ENCODE data around the gene CAPN5. TPM values are rescaled to one million over a fixed set of nuclear protein-coding genes. Genes with fewer than 3 reads are reported as not detected.

The CAPN5 gene
- total and polyA plus RNA-seq, 2 donors (not counting 1 experiment from before 2014, with no cell fraction given): 17.5 to 20.4 TPM

DNA sequence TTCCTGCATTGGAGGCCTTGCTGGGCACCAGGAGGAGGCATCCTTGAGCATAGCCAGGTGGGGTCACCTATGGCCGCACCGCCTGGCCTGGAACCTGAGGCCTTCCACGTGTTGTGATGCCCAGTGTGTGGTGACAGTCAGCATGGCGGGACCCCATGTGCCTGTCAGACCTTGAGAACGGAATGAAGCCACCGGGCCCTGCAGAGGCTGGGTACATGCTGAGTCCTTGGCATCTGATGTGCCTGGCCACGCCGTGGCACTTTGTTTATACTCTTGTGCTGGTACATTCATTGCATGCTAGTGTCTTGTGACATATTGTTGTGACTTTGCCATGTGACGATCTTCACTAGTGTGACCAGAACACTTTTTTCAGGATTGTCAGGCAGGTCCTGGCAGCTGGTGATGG lies 52.8 kb downstream of the CAPN5 start:
- no peaks in the 10 kb centered on the region for H3K27me3 ChIP-seq (ENCODE audit: control insufficient read depth, insufficient read depth, low read length)
- no peak for TF ChIP-seq CTCF (conservative IDR thresholded peaks at IDR 0.05 in 1 of 2, IDR thresholded peaks at IDR 0.05 in 1 of 2; ENCODE audit: low read depth in 1 of 2, low read length in 2 of 2)
- no peak for TF ChIP-seq EZH2 (IDR thresholded peaks at IDR 0.05; ENCODE audit: low read length, missing control alignments)
- H3K4me1 ChIP-seq (ENCODE audit: control insufficient read depth, extremely low read depth, insufficient read depth, low read length): no peaks in the 10 kb centered on the region
- no peak overlapping the region for H2AFZ ChIP-seq (ENCODE audit: low read length)
- H3K9ac ChIP-seq (ENCODE audit: insufficient read depth, low read length): no peak overlapping the region
- no peaks in the 10 kb centered on the region for H3K9me3 ChIP-seq (ENCODE audit: control insufficient read depth, insufficient read depth, low read depth, low read length)
- no peak overlapping the region for H3K4me2 ChIP-seq (ENCODE audit: extremely low read depth, insufficient read depth, low read length)
- no peak overlapping the region for H3K4me3 ChIP-seq (replicated peaks in 1 of 4; ENCODE audit: control extremely low read depth in 1 of 4, insufficient read depth in 1 of 4, low read depth in 3 of 4, low read length in 4 of 4)
- DNase-seq (ENCODE audit: low read depth in 2 of 2): no peak
- H3K27ac ChIP-seq (ENCODE audit: insufficient read depth, low read length): no peak overlapping the region
- no peaks in the 10 kb centered on the region for H3K79me2 ChIP-seq (ENCODE audit: control insufficient read depth, insufficient read depth, low read length)
- no peaks in the 10 kb centered on the region for H4K20me1 ChIP-seq (ENCODE audit: control insufficient read depth, extremely low read depth, insufficient read depth, low read length)
- peaks cover 12% of the 10 kb centered on the region for H3K36me3 ChIP-seq (ENCODE audit: control insufficient read depth, insufficient read depth, low read length)

- Histone ChIP-seq H3K4me1 (ENCODE audit: control insufficient read depth, extremely low read depth, insufficient read depth, low read length) (no peaks in the 10 kb centered on the region), H2AFZ (ENCODE audit: low read length) (no peak overlapping the region), H3K9me3 (ENCODE audit: control insufficient read depth, insufficient read depth, low read depth, low read length) (no peaks in the 10 kb centered on the region), H3K4me3 (replicated peaks in 1 of 4; ENCODE audit: control extremely low read depth in 1 of 4, insufficient read depth in 1 of 4, low read depth in 3 of 4, low read length in 4 of 4) (no peak overlapping the region), H3K36me3 (ENCODE audit: control insufficient read depth, insufficient read depth, low read length) (peaks cover 12% of the 10 kb centered on the region), H4K20me1 (ENCODE audit: control insufficient read depth, extremely low read depth, insufficient read depth, low read length) (no peaks in the 10 kb centered on the region), H3K79me2 (ENCODE audit: control insufficient read depth, insufficient read depth, low read length) (no peaks in the 10 kb centered on the region), H3K4me2 (ENCODE audit: extremely low read depth, insufficient read depth, low read length) (no peak overlapping the region), H3K9ac (ENCODE audit: insufficient read depth, low read length) (no peak overlapping the region), H3K27ac (ENCODE audit: insufficient read depth, low read length) (no peak overlapping the region), H3K27me3 (ENCODE audit: control insufficient read depth, insufficient read depth, low read length) (no peaks in the 10 kb centered on the region)
- TF ChIP-seq EZH2 (IDR thresholded peaks at IDR 0.05; ENCODE audit: low read length, missing control alignments): no peak
- no peak for TF ChIP-seq CTCF (conservative IDR thresholded peaks at IDR 0.05 in 1 of 2, IDR thresholded peaks at IDR 0.05 in 1 of 2; ENCODE audit: low read depth in 1 of 2, low read length in 2 of 2)
- DNase-seq (ENCODE audit: low read depth in 2 of 2): no peak
These were observed 53.8 kb downstream of the CAPN5 start for GRCh38 chr11:77120571-77120970.

DNA sequence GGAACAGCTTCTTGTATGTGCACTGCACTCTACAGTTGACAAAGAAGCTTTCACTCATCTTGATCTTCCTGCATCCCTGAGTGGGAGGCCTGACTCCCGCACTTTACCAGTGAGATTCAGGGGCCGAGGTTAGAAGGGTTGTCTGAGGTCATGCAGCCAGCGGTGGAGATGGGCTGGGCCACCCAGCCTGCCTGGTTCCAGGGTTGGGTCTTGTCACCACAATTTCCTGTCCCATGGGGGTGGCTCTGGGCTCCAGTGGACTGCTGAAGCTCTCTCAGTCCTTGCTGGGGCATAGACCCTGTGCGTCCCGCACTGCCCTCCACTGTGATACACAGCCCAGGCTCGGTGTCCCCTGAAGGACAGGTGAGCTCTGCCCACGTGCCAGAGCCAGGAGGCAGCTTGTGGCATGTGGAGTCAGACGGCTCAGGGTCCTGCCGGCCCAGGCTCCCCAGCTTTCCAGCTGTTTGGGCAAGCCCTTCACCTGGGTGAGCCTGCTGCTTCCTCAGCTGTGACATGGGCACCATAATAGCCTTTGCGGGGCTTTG lies 54.4 kb downstream of the CAPN5 start:
- Histone ChIP-seq H2AFZ (ENCODE audit: low read length) (no peak overlapping the region), H3K9me3 (ENCODE audit: control insufficient read depth, insufficient read depth, low read depth, low read length) (no peaks in the 10 kb centered on the region), H3K4me1 (ENCODE audit: control insufficient read depth, extremely low read depth, insufficient read depth, low read length) (no peaks in the 10 kb centered on the region), H3K4me2 (ENCODE audit: extremely low read depth, insufficient read depth, low read length) (no peak overlapping the region), H3K36me3 (ENCODE audit: control insufficient read depth, insufficient read depth, low read length) (peaks cover 12% of the 10 kb centered on the region), H3K27ac (ENCODE audit: insufficient read depth, low read length) (no peak overlapping the region), H3K27me3 (ENCODE audit: control insufficient read depth, insufficient read depth, low read length) (no peaks in the 10 kb centered on the region), H4K20me1 (ENCODE audit: control insufficient read depth, extremely low read depth, insufficient read depth, low read length) (no peaks in the 10 kb centered on the region), H3K9ac (ENCODE audit: insufficient read depth, low read length) (no peak overlapping the region), H3K4me3 (replicated peaks in 1 of 4; ENCODE audit: control extremely low read depth in 1 of 4, insufficient read depth in 1 of 4, low read depth in 3 of 4, low read length in 4 of 4) (no peak overlapping the region), H3K79me2 (ENCODE audit: control insufficient read depth, insufficient read depth, low read length) (no peaks in the 10 kb centered on the region)
- no peak for DNase-seq (ENCODE audit: low read depth in 2 of 2)
- no peak for TF ChIP-seq CTCF (conservative IDR thresholded peaks at IDR 0.05 in 1 of 2, IDR thresholded peaks at IDR 0.05 in 1 of 2; ENCODE audit: low read depth in 1 of 2, low read length in 2 of 2)
- TF ChIP-seq EZH2 (IDR thresholded peaks at IDR 0.05; ENCODE audit: low read length, missing control alignments): no peak

Data from fibroblast of lung (primary cell).